Skeletal muscle satellite cell (primary cell): ENCODE measurements around the gene LRRN3.

Experiments
- H3K27me3 ChIP-seq: 2 replicates; pipeline ENCODE4 v1.7.0; 2013; ENCODE audit warnings: low read length; ENCODE audit not compliant: control insufficient read depth, insufficient read depth
- H3K36me3 ChIP-seq: 2 replicates; pipeline ENCODE4 v1.7.0; 2013; ENCODE audit warnings: mild to moderate bottlenecking, control low read depth, low read length; ENCODE audit not compliant: insufficient read depth
- H3K4me1 ChIP-seq: 2 replicates; pipeline ENCODE4 v1.7.0; 2013; ENCODE audit warnings: low read length; ENCODE audit not compliant: control insufficient read depth, insufficient read depth
- H3K4me2 ChIP-seq: 2 replicates; pipeline ENCODE4 v1.7.0; 2013; ENCODE audit warnings: mild to moderate bottlenecking, low read length
- H3K4me3 ChIP-seq: 2 replicates; pipeline ENCODE4 v1.7.0; 2013; ENCODE audit warnings: low read length
- H3K9ac ChIP-seq: 2 replicates; pipeline ENCODE4 v1.7.0; 2013; ENCODE audit warnings: mild to moderate bottlenecking, low read depth, low read length, moderate library complexity
- H3K9me3 ChIP-seq: replicated peaks from 2 replicates; pipeline ENCODE4 v1.7.0; 2013; ENCODE audit warnings: mild to moderate bottlenecking, control low read depth, low read length

The LRRN3 gene

GRCh38 chr7:111145472-111145871, 54.5 kb downstream of the LRRN3 start:
- Histone ChIP-seq H3K4me2 (no peak overlapping the region), H3K27me3 (no peaks in the 10 kb centered on the region), H3K36me3 (no peaks in the 10 kb centered on the region), H3K9me3 (no peaks in the 10 kb centered on the region), H3K9ac (no peak overlapping the region), H3K4me3 (no peak overlapping the region), H3K4me1 (peaks cover 3% of the 10 kb centered on the region)

- Histone ChIP-seq H3K4me3 (no peak overlapping the region), H3K27me3 (no peaks in the 10 kb centered on the region)
These were observed 55.2 kb downstream of the LRRN3 start for GRCh38 chr7:111146136-111146535.

GRCh38 chr7:111147708-111148533, 57.0 kb downstream of the LRRN3 start:
- Histone ChIP-seq H3K9me3 (no peaks in the 10 kb centered on the region), H3K9ac (no peak overlapping the region), H3K4me1 (peaks cover 3% of the 10 kb centered on the region), H3K36me3 (no peaks in the 10 kb centered on the region), H3K4me3 (no peak overlapping the region), H3K4me2 (no peak overlapping the region), H3K27me3 (no peaks in the 10 kb centered on the region)

More at GRCh38 chr7:111146136-111146535, 55.2 kb downstream of the LRRN3 start:
- H3K9me3 ChIP-seq: no peaks in the 10 kb centered on the region
- peaks cover 3% of the 10 kb centered on the region for H3K4me1 ChIP-seq
- no peak overlapping the region for H3K9ac ChIP-seq
- H3K4me2 ChIP-seq: no peak overlapping the region
- H3K36me3 ChIP-seq: no peaks in the 10 kb centered on the region

- no peaks in the 10 kb centered on the region for H3K36me3 ChIP-seq
- no peak overlapping the region for H3K4me2 ChIP-seq
- no peaks in the 10 kb centered on the region for H3K9me3 ChIP-seq
- no peaks in the 10 kb centered on the region for H3K27me3 ChIP-seq
- H3K9ac ChIP-seq: no peak overlapping the region
- no peak overlapping the region for H3K4me3 ChIP-seq
- H3K4me1 ChIP-seq: peaks cover 3% of the 10 kb centered on the region
These were observed 59.8 kb downstream of the LRRN3 start for GRCh38 chr7:111150709-111151108.

GRCh38 chr7:111159426-111159825, 68.5 kb downstream of the LRRN3 start:
- Histone ChIP-seq H3K4me2 (no peak overlapping the region), H3K9ac (no peak overlapping the region), H3K4me1 (peaks cover 29% of the 10 kb centered on the region), H3K9me3 (no peaks in the 10 kb centered on the region), H3K27me3 (no peaks in the 10 kb centered on the region), H3K4me3 (no peak overlapping the region), H3K36me3 (no peaks in the 10 kb centered on the region)

GRCh38 chr7:111160297-111160696, 69.4 kb downstream of the LRRN3 start:
- H3K4me3 ChIP-seq: no peak overlapping the region
- H3K4me1 ChIP-seq: peaks cover 29% of the 10 kb centered on the region
- no peak overlapping the region for H3K4me2 ChIP-seq
- no peaks in the 10 kb centered on the region for H3K9me3 ChIP-seq
- no peak overlapping the region for H3K9ac ChIP-seq
- no peaks in the 10 kb centered on the region for H3K27me3 ChIP-seq
- H3K36me3 ChIP-seq: no peaks in the 10 kb centered on the region

GRCh38 chr7:111162692-111163091, 71.8 kb downstream of the LRRN3 start:
- no peak overlapping the region for H3K9ac ChIP-seq
- peaks cover 29% of the 10 kb centered on the region for H3K4me1 ChIP-seq
- H3K27me3 ChIP-seq: no peaks in the 10 kb centered on the region
- no peaks in the 10 kb centered on the region for H3K36me3 ChIP-seq
- no peaks in the 10 kb centered on the region for H3K9me3 ChIP-seq
- H3K4me3 ChIP-seq: no peak overlapping the region
- H3K4me2 ChIP-seq: no peak overlapping the region

- H3K9me3 ChIP-seq: no peaks in the 10 kb centered on the region
- H3K36me3 ChIP-seq: no peaks in the 10 kb centered on the region
These were observed 73.5 kb downstream of the LRRN3 start for GRCh38 chr7:111164442-111164841.

GRCh38 chr7:111168182-111168581, 77.3 kb downstream of the LRRN3 start:
- H3K9ac ChIP-seq: no peak overlapping the region
- H3K27me3 ChIP-seq: no peaks in the 10 kb centered on the region
- no peak overlapping the region for H3K4me2 ChIP-seq
- H3K4me3 ChIP-seq: no peak overlapping the region
- H3K4me1 ChIP-seq: no peaks in the 10 kb centered on the region
- H3K36me3 ChIP-seq: no peaks in the 10 kb centered on the region
- no peaks in the 10 kb centered on the region for H3K9me3 ChIP-seq

More at GRCh38 chr7:111164442-111164841, 73.5 kb downstream of the LRRN3 start:
- no peak overlapping the region for H3K4me2 ChIP-seq
- no peak overlapping the region for H3K9ac ChIP-seq
- no peak overlapping the region for H3K4me3 ChIP-seq
- peaks cover 20% of the 10 kb centered on the region for H3K4me1 ChIP-seq
- H3K27me3 ChIP-seq: no peaks in the 10 kb centered on the region

- no peak overlapping the region for H3K4me3 ChIP-seq
- no peak overlapping the region for H3K4me2 ChIP-seq
- H3K36me3 ChIP-seq: no peaks in the 10 kb centered on the region
- H3K27me3 ChIP-seq: no peaks in the 10 kb centered on the region
- no peak overlapping the region for H3K9ac ChIP-seq
- H3K4me1 ChIP-seq: no peaks in the 10 kb centered on the region
- no peaks in the 10 kb centered on the region for H3K9me3 ChIP-seq
These were observed 81.8 kb downstream of the LRRN3 start for GRCh38 chr7:111172564-111173257.

- Histone ChIP-seq H3K27me3 (no peaks in the 10 kb centered on the region), H3K4me2 (no peak overlapping the region), H3K36me3 (no peaks in the 10 kb centered on the region), H3K4me1 (no peaks in the 10 kb centered on the region), H3K9me3 (no peaks in the 10 kb centered on the region), H3K4me3 (no peak overlapping the region), H3K9ac (no peak overlapping the region)
These were observed 82.6 kb downstream of the LRRN3 start for GRCh38 chr7:111173528-111173927.
